ENCODE results near the gene RGS18. TPM values are rescaled to one million over a fixed set of nuclear protein-coding genes. Genes with fewer than 3 reads are reported as not detected.

RGS18 gene
- 1 to 10 TPM in 5 of 6 experiments, under 1 TPM in 1; 0.55 to 2.4 (median 2.0) TPM for total RNA-seq
- long read RNA-seq: 0 reads

GRCh38 chr1:192158181-192158580 is at the start of gene RGS18:
RGS18 (plus strand) TSS chr1:192158462; CDS start chr1:192158638, 176 bp downstream.
- 24% methylated on average over 3 of the region's 3 CpGs for WGBS (ENCODE audit: insufficient coverage, low coverage, low lambda C conversion rate, missing lambda C conversion rate)
- Histone ChIP-seq H3K36me3 (no peaks in the 10 kb centered on the region), H3K4me3 (no peak within 1 kb of the TSS), H3K4me1 (no peaks in the 10 kb centered on the region), H3K27me3 (no peaks in the 10 kb centered on the region), H3K9me3 (no peaks in the 10 kb centered on the region), H3K27ac (peak within 1 kb of the TSS in 2 of 3 donors; percentile 2 to 45)
- TF ChIP-seq POLR2A (IDR thresholded peaks at IDR 0.05) (no peak), CTCF (IDR thresholded peaks at IDR 0.05) (no peak)
- intact Hi-C loops (cut with DNase I): no loop called here
- peak; percentile 45 to 79 (median 59) for ATAC-seq
- DNase-seq: no peak

GRCh38 chr1:192109576-192109975 is 48.7 kb upstream of the RGS18 start:
- Histone ChIP-seq H3K4me1 (no peaks in the 10 kb centered on the region), H3K9me3 (no peaks in the 10 kb centered on the region), H3K36me3 (no peaks in the 10 kb centered on the region), H3K27ac (no peak overlapping the region), H3K4me3 (no peak overlapping the region), H3K27me3 (no peaks in the 10 kb centered on the region)
- DNase-seq (no peak), ATAC-seq (no peak)
- TF ChIP-seq POLR2A (IDR thresholded peaks at IDR 0.05) (no peak), CTCF (IDR thresholded peaks at IDR 0.05) (no peak)
- intact Hi-C loops (cut with DNase I): no loop called here
- 63% methylated on average over 1 of the region's 2 CpGs for WGBS (ENCODE audit: insufficient coverage, low coverage, low lambda C conversion rate, missing lambda C conversion rate)

GRCh38 chr1:192115000-192115399 is 43.3 kb upstream of the RGS18 start:
- Histone ChIP-seq H3K27ac (no peak overlapping the region), H3K4me3 (no peak overlapping the region), H3K36me3 (no peaks in the 10 kb centered on the region), H3K9me3 (no peaks in the 10 kb centered on the region), H3K4me1 (no peaks in the 10 kb centered on the region), H3K27me3 (no peaks in the 10 kb centered on the region)
- TF ChIP-seq POLR2A (IDR thresholded peaks at IDR 0.05): no peak
- TF ChIP-seq CTCF (IDR thresholded peaks at IDR 0.05): no peak
- WGBS (ENCODE audit: insufficient coverage, low coverage, low lambda C conversion rate, missing lambda C conversion rate): 69% methylated on average over 3 of the region's 3 CpGs
- ATAC-seq (no peak), DNase-seq (no peak)
- intact Hi-C loops (cut with DNase I): no loop called here

- Histone ChIP-seq H3K27ac (no peak overlapping the region), H3K36me3 (no peaks in the 10 kb centered on the region)
- intact Hi-C loops (cut with DNase I): no loop called here
Measured at GRCh38 chr1:192118881-192119405, 39.3 kb upstream of the RGS18 start.

More at GRCh38 chr1:192118881-192119405, 39.3 kb upstream of the RGS18 start:
- ATAC-seq (no peak), DNase-seq (no peak)
- Histone ChIP-seq H3K27me3 (no peaks in the 10 kb centered on the region), H3K9me3 (no peaks in the 10 kb centered on the region), H3K4me1 (no peaks in the 10 kb centered on the region), H3K4me3 (no peak overlapping the region)
- 26% methylated on average over 2 of the region's 2 CpGs for WGBS (ENCODE audit: insufficient coverage, low coverage, low lambda C conversion rate, missing lambda C conversion rate)
- TF ChIP-seq CTCF (IDR thresholded peaks at IDR 0.05) (no peak), POLR2A (IDR thresholded peaks at IDR 0.05) (no peak)
